ENCODE measurements around the gene SOCS2. TPM values are rescaled to one million over a fixed set of nuclear protein-coding genes. Genes with fewer than 3 reads are reported as not detected.

SOCS2 gene
- polyA plus RNA-seq, 2 of the 4 experiments (the other 2 are of a cell fraction), result 21.8 to 22.2 TPM

DNA sequence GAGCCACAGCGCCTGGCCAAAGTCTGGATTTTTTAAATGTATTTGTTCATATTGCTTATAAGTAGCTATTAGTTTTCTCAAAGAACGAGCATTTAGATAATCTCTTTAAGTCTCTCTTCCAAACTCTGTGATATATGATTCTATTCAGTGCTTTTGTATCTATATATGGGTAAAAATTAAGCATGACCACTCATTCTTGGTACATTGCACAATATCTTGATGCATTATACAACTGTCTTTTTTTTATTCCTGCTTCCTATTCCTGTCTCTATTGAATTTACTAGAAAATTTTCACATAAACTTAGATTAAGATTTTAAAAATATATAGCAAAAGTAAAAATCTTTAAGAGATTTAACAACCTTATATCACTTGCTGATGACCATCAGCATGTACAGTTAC lies 29.1 kb downstream of the SOCS2 start:
- TF ChIP-seq ZFP36 (IDR thresholded peaks at IDR 0.05; ENCODE audit: borderline replicate concordance, partially characterized antibody) (no peak), CEBPB (IDR thresholded peaks at IDR 0.05) (peak in 1 of 2 experiments; percentile 27; a peak in 1 of 4 replicates), USF2 (IDR thresholded peaks at IDR 0.05) (no peak)
- FAIRE-seq, result no peak
- ATAC-seq, result no peak
- Histone ChIP-seq H3K4me2 (no peak overlapping the region), H3K27ac (no peak overlapping the region), H3K9me3 (no peaks in the 10 kb centered on the region), H3K4me3 (no peak overlapping the region), H3K4me1 (no peaks in the 10 kb centered on the region)
- CTCF ChIA-PET, result interaction anchor here (0.6 to 1.0 kb wide), 2 partner anchors 14 to 27 kb away, joined by 3 read pairs; no protein-coding TSS in a partner anchor
- DNase-seq (ENCODE audit: low read depth in 1 of 2, low spot score in 1 of 2), result no peak
- POLR2A ChIA-PET, result no interaction called here
- 77% methylated on average over 2 of the region's 2 CpGs for WGBS (ENCODE audit: missing lambda C conversion rate)

- POLR2A ChIA-PET, result no interaction called here
- no peak overlapping the region for H3K4me2 ChIP-seq
- no peak for DNase-seq (ENCODE audit: low read depth in 1 of 2, low spot score in 1 of 2)
- no peak overlapping the region for H3K4me3 ChIP-seq
- TF ChIP-seq POLR2AphosphoS2 (conservative IDR thresholded peaks at IDR 0.05; ENCODE audit: low read length) (no peak), ZSCAN20 (CRISPR knock-in tag; IDR thresholded peaks at IDR 0.05) (no peak), KDM1A (IDR thresholded peaks at IDR 0.05; ENCODE audit: low read depth) (no peak), REST (IDR thresholded peaks at IDR 0.05) (no peak), MAX (IDR thresholded peaks at IDR 0.05) (no peak), JUNB (IDR thresholded peaks at IDR 0.05) (no peak), HOXB13 (CRISPR knock-in tag; IDR thresholded peaks at IDR 0.05; ENCODE audit: low read depth) (no peak), MYC (IDR thresholded peaks at IDR 0.05; ENCODE audit: borderline replicate concordance, low read length) (no peak), ELK1 (IDR thresholded peaks at IDR 0.05; ENCODE audit: low read depth, low read length) (no peak), RARB (CRISPR knock-in tag; IDR thresholded peaks at IDR 0.05) (no peak), FOSL2 (IDR thresholded peaks at IDR 0.05) (no peak), FOSL2 (CRISPR knock-in tag; IDR thresholded peaks at IDR 0.05) (no peak), POLR2A (IDR thresholded peaks at IDR 0.05; ENCODE audit: low read length) (no peak), ZNF302 (CRISPR knock-in tag; IDR thresholded peaks at IDR 0.05) (no peak), MAZ (IDR thresholded peaks at IDR 0.05; ENCODE audit: borderline replicate concordance, low read depth, low read length) (no peak)
- CTCF ChIA-PET, result interaction anchor here (0.9 kb wide), 1 partner anchor 499 kb away, joined by 3 read pairs; no protein-coding TSS in a partner anchor
- FAIRE-seq, result no peak
- WGBS (ENCODE audit: missing lambda C conversion rate), result 77% methylated on average over 8 of the region's 8 CpGs
- no peaks in the 10 kb centered on the region for H3K4me1 ChIP-seq
- H3K27ac ChIP-seq, result no peak overlapping the region
- H3K9me3 ChIP-seq, result no peaks in the 10 kb centered on the region
- no peak for ATAC-seq
Measured at GRCh38 chr12:93602897-93603668, 30.6 kb downstream of the SOCS2 start.
